GM12875 (cell line): ENCODE measurements around the gene WAPL.
"Not testable (repeated sequence)": the region's sequence is repeated elsewhere in the genome, so short reads cannot be mapped to it uniquely, and the experiment has no call there.

ENCODE experiments used
- H3K4me3 ChIP-seq: one replicate; pipeline ENCODE4 v1.5.1; 2011; ENCODE audit warnings: low read depth, low read length, control low read depth
- CTCF ChIP-seq: IDR thresholded peaks from 2 replicates; pipeline ENCODE4 v1.5.1; 2011; ENCODE audit warnings: low read depth, mild to moderate bottlenecking, control low read depth, inconsistent platforms, low read length, moderate library complexity, borderline replicate concordance; ENCODE audit not compliant: insufficient read depth

WAPL gene

GRCh38 chr10:86553213-86553612, 31.6 kb upstream of the WAPL start:
- no peak overlapping the region for H3K4me3 ChIP-seq
- TF ChIP-seq CTCF, result no peak

- TF ChIP-seq CTCF, result no peak
Observed at GRCh38 chr10:86547296-86547695, 25.7 kb upstream of the WAPL start.

GRCh38 chr10:86545101-86545500, 23.5 kb upstream of the WAPL start:
- no peak overlapping the region for H3K4me3 ChIP-seq
- no peak for TF ChIP-seq CTCF

More at GRCh38 chr10:86547296-86547695, 25.7 kb upstream of the WAPL start:
- no peak overlapping the region for H3K4me3 ChIP-seq

GRCh38 chr10:86540016-86540415, 18.4 kb upstream of the WAPL start:
- H3K4me3 ChIP-seq, result no peak overlapping the region
- no peak for TF ChIP-seq CTCF

- H3K4me3 ChIP-seq, result no peak overlapping the region
- TF ChIP-seq CTCF, result no peak
Observed at GRCh38 chr10:86538547-86538946, 17.0 kb upstream of the WAPL start.

GRCh38 chr10:86538040-86538439, 16.4 kb upstream of the WAPL start:
- H3K4me3 ChIP-seq, result not testable (repeated sequence)

- no peak for TF ChIP-seq CTCF
- H3K4me3 ChIP-seq, result peak overlapping the region; percentile 31
Observed at GRCh38 chr10:86536294-86536861, 14.8 kb upstream of the WAPL start.
